ENCODE results near the gene LEO1.

LEO1 gene

DNA sequence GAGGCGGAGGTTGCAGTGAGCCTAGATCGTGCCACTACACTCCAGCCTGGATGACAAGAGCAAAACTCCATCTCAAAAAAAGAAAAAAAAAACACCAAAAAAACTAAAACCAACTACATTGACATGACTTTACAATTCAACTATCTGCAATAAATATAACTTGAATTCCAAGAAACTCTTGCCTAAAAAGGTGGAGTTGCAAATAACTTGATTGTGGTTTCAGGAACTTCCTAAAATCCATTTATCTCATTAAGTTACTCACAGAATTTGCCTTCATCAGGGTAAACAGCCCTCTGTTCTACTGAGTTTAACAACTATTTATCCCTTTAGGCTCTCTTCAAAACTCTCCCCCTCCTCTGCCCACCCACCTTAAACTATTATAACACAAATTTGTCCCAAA lies 44.7 kb upstream of the LEO1 start:
- H3K4me3 ChIP-seq (replicated peaks; ENCODE audit: insufficient read depth, low read length), result no peak overlapping the region
- DNase-seq (ENCODE audit: low read depth in 1 of 2, low spot score in 1 of 2), result no peak
- TF ChIP-seq POLR2AphosphoS5 (IDR thresholded peaks at IDR 0.05; ENCODE audit: low read depth), result no peak
- no peak for TF ChIP-seq SPI1 (IDR thresholded peaks at IDR 0.05; ENCODE audit: borderline replicate concordance, low read depth)
- no peak for TF ChIP-seq GABPA (IDR thresholded peaks at IDR 0.05; ENCODE audit: low read depth)
- TF ChIP-seq, protein P1, sequence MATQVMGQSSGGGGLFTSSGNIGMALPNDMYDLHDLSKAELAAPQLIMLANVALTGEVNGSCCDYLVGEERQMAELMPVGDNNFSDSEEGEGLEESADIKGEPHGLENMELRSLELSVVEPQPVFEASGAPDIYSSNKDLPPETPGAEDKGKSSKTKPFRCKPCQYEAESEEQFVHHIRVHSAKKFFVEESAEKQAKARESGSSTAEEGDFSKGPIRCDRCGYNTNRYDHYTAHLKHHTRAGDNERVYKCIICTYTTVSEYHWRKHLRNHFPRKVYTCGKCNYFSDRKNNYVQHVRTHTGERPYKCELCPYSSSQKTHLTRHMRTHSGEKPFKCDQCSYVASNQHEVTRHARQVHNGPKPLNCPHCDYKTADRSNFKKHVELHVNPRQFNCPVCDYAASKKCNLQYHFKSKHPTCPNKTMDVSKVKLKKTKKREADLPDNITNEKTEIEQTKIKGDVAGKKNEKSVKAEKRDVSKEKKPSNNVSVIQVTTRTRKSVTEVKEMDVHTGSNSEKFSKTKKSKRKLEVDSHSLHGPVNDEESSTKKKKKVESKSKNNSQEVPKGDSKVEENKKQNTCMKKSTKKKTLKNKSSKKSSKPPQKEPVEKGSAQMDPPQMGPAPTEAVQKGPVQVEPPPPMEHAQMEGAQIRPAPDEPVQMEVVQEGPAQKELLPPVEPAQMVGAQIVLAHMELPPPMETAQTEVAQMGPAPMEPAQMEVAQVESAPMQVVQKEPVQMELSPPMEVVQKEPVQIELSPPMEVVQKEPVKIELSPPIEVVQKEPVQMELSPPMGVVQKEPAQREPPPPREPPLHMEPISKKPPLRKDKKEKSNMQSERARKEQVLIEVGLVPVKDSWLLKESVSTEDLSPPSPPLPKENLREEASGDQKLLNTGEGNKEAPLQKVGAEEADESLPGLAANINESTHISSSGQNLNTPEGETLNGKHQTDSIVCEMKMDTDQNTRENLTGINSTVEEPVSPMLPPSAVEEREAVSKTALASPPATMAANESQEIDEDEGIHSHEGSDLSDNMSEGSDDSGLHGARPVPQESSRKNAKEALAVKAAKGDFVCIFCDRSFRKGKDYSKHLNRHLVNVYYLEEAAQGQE (IDR thresholded peaks at IDR 0.05; ENCODE audit: insufficient replicate concordance, low read depth), result no peak
- TF ChIP-seq CTCF (IDR thresholded peaks at IDR 0.05; ENCODE audit: insufficient read depth, low read length), result no peak
- no peaks in the 10 kb centered on the region for H3K27me3 ChIP-seq (ENCODE audit: insufficient read depth, poor library complexity, severe bottlenecking)
- H3K27ac ChIP-seq (replicated peaks), result no peak overlapping the region

DNA sequence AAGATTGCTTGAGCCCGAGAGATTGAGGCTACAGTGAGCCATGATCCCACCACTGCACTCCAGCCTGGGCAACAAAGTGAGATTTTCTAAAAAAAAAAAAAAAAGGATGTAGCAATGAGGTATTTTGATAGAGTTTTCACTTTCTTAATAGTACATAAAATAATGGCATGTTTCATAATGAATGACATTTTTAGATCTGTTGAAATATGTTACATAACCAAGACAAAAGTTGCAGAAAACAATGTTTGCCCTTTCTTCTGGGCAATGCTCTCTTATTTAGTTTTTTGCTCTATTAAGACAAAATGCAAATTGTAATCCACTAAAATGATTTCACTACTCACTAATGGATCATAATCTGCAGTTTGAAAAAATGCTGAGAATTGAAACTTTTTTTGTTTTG lies 43.0 kb upstream of the LEO1 start:
- Histone ChIP-seq H3K27ac (replicated peaks) (no peak overlapping the region), H3K27me3 (ENCODE audit: insufficient read depth, poor library complexity, severe bottlenecking) (no peaks in the 10 kb centered on the region), H3K4me3 (replicated peaks; ENCODE audit: insufficient read depth, low read length) (no peak overlapping the region)
- DNase-seq (ENCODE audit: low read depth in 1 of 2, low spot score in 1 of 2), result no peak
- TF ChIP-seq POLR2AphosphoS5 (IDR thresholded peaks at IDR 0.05; ENCODE audit: low read depth), result no peak
- TF ChIP-seq, protein P1 (IDR thresholded peaks at IDR 0.05; ENCODE audit: insufficient replicate concordance, low read depth), result no peak
- TF ChIP-seq SPI1 (IDR thresholded peaks at IDR 0.05; ENCODE audit: borderline replicate concordance, low read depth), result no peak
- no peak for TF ChIP-seq CTCF (IDR thresholded peaks at IDR 0.05; ENCODE audit: insufficient read depth, low read length)
- no peak for TF ChIP-seq GABPA (IDR thresholded peaks at IDR 0.05; ENCODE audit: low read depth)

DNA sequence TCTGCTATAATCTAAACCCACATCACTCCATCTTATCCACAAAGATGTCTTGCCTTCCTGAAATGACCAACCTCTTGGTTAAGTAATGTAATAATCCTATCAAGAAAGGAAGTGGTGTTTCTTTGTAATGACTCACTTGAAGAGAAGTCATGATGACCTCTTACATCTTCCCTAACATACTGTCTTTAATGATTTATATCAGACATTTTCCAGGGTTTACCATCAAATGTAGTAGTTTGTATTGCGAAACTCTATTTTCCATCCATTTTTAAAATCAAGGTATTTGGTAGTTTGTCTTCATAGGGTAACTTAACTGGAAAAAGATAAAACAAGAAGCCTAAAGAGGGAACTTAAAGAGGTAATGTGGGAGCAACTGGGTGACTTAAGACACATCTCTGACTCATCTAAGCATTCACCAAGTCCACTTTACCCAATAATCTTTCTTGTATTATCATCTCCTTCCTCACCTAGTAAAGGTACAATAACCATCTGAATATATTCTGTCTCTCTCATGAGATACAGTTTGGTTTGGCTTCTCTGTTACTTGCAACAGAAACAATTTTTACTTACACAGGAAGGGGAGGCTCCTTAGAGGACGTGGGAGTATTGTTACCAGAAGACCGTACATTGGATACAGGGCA lies 41.7 kb upstream of the LEO1 start:
- peak; percentile 35 to 63 for DNase-seq (ENCODE audit: low read depth in 1 of 2, low spot score in 1 of 2)
- peak; percentile 72; the same call in 1 of the 2 replicates for TF ChIP-seq SPI1 (IDR thresholded peaks at IDR 0.05; ENCODE audit: borderline replicate concordance, low read depth)
- TF ChIP-seq GABPA (IDR thresholded peaks at IDR 0.05; ENCODE audit: low read depth), result no peak
- H3K4me3 ChIP-seq (replicated peaks; ENCODE audit: insufficient read depth, low read length), result no peak overlapping the region
- H3K27me3 ChIP-seq (ENCODE audit: insufficient read depth, poor library complexity, severe bottlenecking), result no peaks in the 10 kb centered on the region
- peak overlapping the region; percentile 48 for H3K27ac ChIP-seq (replicated peaks)

DNA sequence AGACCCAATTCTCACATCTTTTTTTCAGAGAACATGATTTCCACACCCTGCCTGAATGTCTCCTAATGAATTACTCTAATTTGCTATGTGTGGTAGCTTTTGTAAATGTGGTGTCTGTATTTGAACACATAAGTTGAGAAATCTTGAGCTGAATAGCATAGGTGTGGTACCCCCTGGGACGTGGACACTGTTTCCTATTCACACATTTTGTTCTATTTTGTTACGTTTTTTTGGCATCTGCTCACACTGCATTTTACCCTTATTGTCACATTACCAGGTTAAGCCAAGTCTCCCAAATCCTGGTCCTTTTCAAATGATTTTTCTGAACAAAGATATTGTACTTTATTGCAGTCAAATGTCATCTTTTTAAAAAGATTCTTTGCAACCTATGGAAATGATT lies 40.6 kb upstream of the LEO1 start:
- Histone ChIP-seq H3K4me3 (replicated peaks; ENCODE audit: insufficient read depth, low read length) (no peak overlapping the region), H3K27me3 (ENCODE audit: insufficient read depth, poor library complexity, severe bottlenecking) (no peaks in the 10 kb centered on the region), H3K27ac (replicated peaks) (no peak overlapping the region)
- TF ChIP-seq CTCF (IDR thresholded peaks at IDR 0.05; ENCODE audit: insufficient read depth, low read length) (no peak), GABPA (IDR thresholded peaks at IDR 0.05; ENCODE audit: low read depth) (no peak), SPI1 (IDR thresholded peaks at IDR 0.05; ENCODE audit: borderline replicate concordance, low read depth) (no peak)
- DNase-seq (ENCODE audit: low read depth in 1 of 2, low spot score in 1 of 2), result no peak
